ENCODE data around the gene TMEM163.
"Not testable (repeated sequence)": the region's sequence is repeated elsewhere in the genome, so short reads cannot be mapped to it uniquely, and the experiment has no call there.

Gene TMEM163

GRCh38 chr2:134718817-134719814 lies at the start of gene TMEM163:
Gene TMEM163, minus strand, starts transcription at chr2:134719000.
- Mint-ChIP-seq H3K27me3 (ENCODE audit: low read depth) (peaks cover 70% of the 10 kb centered on the region), H3K4me1 (ENCODE audit: low read depth) (peaks cover 13% of the 10 kb centered on the region), H3K27ac (no peak within 1 kb of the TSS)

GRCh38 chr2:134766583-134766982 lies 47.8 kb upstream of the TMEM163 start:
- Mint-ChIP-seq H3K4me3 (no peak overlapping the region), H3K27ac (no peak overlapping the region), H3K9me3 (no peaks in the 10 kb centered on the region), H3K4me1 (ENCODE audit: low read depth) (no peaks in the 10 kb centered on the region), H3K27me3 (ENCODE audit: low read depth) (peaks cover 5% of the 10 kb centered on the region), H3K36me3 (ENCODE audit: low read depth) (no peaks in the 10 kb centered on the region)

More at GRCh38 chr2:134718817-134719814, at the start of gene TMEM163:
- Mint-ChIP-seq H3K9me3 (no peaks in the 10 kb centered on the region), H3K36me3 (ENCODE audit: low read depth) (no peaks in the 10 kb centered on the region), H3K4me3 (peak within 1 kb of the TSS; percentile 69)

- H3K27ac Mint-ChIP-seq = no peak overlapping the region
- no peaks in the 10 kb centered on the region for H3K9me3 Mint-ChIP-seq
- H3K27me3 Mint-ChIP-seq (ENCODE audit: low read depth) = peaks cover 5% of the 10 kb centered on the region
- H3K36me3 Mint-ChIP-seq (ENCODE audit: low read depth) = no peaks in the 10 kb centered on the region
- no peak overlapping the region for H3K4me3 Mint-ChIP-seq
- H3K4me1 Mint-ChIP-seq (ENCODE audit: low read depth) = no peaks in the 10 kb centered on the region
These were observed 47.2 kb upstream of the TMEM163 start for GRCh38 chr2:134765987-134766386.

- Mint-ChIP-seq H3K4me1 (ENCODE audit: low read depth) (no peaks in the 10 kb centered on the region), H3K4me3 (no peak overlapping the region), H3K36me3 (ENCODE audit: low read depth) (no peaks in the 10 kb centered on the region), H3K27ac (no peak overlapping the region), H3K9me3 (no peaks in the 10 kb centered on the region), H3K27me3 (ENCODE audit: low read depth) (peaks cover 5% of the 10 kb centered on the region)
These were observed 45.4 kb upstream of the TMEM163 start for GRCh38 chr2:134764164-134764563.

GRCh38 chr2:134763164-134763710 lies 44.4 kb upstream of the TMEM163 start:
- H3K36me3 Mint-ChIP-seq (ENCODE audit: low read depth) = no peaks in the 10 kb centered on the region
- no peaks in the 10 kb centered on the region for H3K9me3 Mint-ChIP-seq
- H3K27ac Mint-ChIP-seq = no peak overlapping the region
- H3K4me3 Mint-ChIP-seq = no peak overlapping the region
- H3K27me3 Mint-ChIP-seq (ENCODE audit: low read depth) = peaks cover 9% of the 10 kb centered on the region
- no peaks in the 10 kb centered on the region for H3K4me1 Mint-ChIP-seq (ENCODE audit: low read depth)

GRCh38 chr2:134762508-134762907 lies 43.7 kb upstream of the TMEM163 start:
- peaks cover 10% of the 10 kb centered on the region for H3K27me3 Mint-ChIP-seq (ENCODE audit: low read depth)
- H3K9me3 Mint-ChIP-seq = no peaks in the 10 kb centered on the region
- H3K27ac Mint-ChIP-seq = no peak overlapping the region
- no peaks in the 10 kb centered on the region for H3K4me1 Mint-ChIP-seq (ENCODE audit: low read depth)
- no peaks in the 10 kb centered on the region for H3K36me3 Mint-ChIP-seq (ENCODE audit: low read depth)
- H3K4me3 Mint-ChIP-seq = no peak overlapping the region

GRCh38 chr2:134760385-134760784 lies 41.6 kb upstream of the TMEM163 start:
- H3K4me1 Mint-ChIP-seq (ENCODE audit: low read depth) = no peaks in the 10 kb centered on the region
- no peaks in the 10 kb centered on the region for H3K9me3 Mint-ChIP-seq
- peaks cover 10% of the 10 kb centered on the region for H3K27me3 Mint-ChIP-seq (ENCODE audit: low read depth)
- no peak overlapping the region for H3K27ac Mint-ChIP-seq
- no peak overlapping the region for H3K4me3 Mint-ChIP-seq
- no peaks in the 10 kb centered on the region for H3K36me3 Mint-ChIP-seq (ENCODE audit: low read depth)

- H3K4me3 Mint-ChIP-seq = no peak overlapping the region
- H3K27me3 Mint-ChIP-seq (ENCODE audit: low read depth) = peaks cover 10% of the 10 kb centered on the region
- H3K4me1 Mint-ChIP-seq (ENCODE audit: low read depth) = no peaks in the 10 kb centered on the region
- H3K27ac Mint-ChIP-seq = no peak overlapping the region
- H3K36me3 Mint-ChIP-seq (ENCODE audit: low read depth) = no peaks in the 10 kb centered on the region
- H3K9me3 Mint-ChIP-seq = no peaks in the 10 kb centered on the region
These were observed 39.8 kb upstream of the TMEM163 start for GRCh38 chr2:134758633-134759032.

- H3K27ac Mint-ChIP-seq; H3K4me1 Mint-ChIP-seq (ENCODE audit: low read depth); H3K36me3 Mint-ChIP-seq (ENCODE audit: low read depth); H3K4me3 Mint-ChIP-seq; H3K9me3 Mint-ChIP-seq: not testable (repeated sequence)
- H3K27me3 Mint-ChIP-seq (ENCODE audit: low read depth) = peaks cover 15% of the 10 kb centered on the region
These were observed 33.2 kb upstream of the TMEM163 start for GRCh38 chr2:134751981-134752380.

- H3K4me1 Mint-ChIP-seq (ENCODE audit: low read depth) = peaks cover 4% of the 10 kb centered on the region
- no peak overlapping the region for H3K27ac Mint-ChIP-seq
- no peaks in the 10 kb centered on the region for H3K36me3 Mint-ChIP-seq (ENCODE audit: low read depth)
- peaks cover 23% of the 10 kb centered on the region for H3K27me3 Mint-ChIP-seq (ENCODE audit: low read depth)
- no peaks in the 10 kb centered on the region for H3K9me3 Mint-ChIP-seq
- H3K4me3 Mint-ChIP-seq = no peak overlapping the region
These were observed 26.7 kb upstream of the TMEM163 start for GRCh38 chr2:134745546-134745945.

GRCh38 chr2:134745023-134745422 lies 26.2 kb upstream of the TMEM163 start:
- Mint-ChIP-seq H3K4me3 (no peak overlapping the region), H3K27ac (no peak overlapping the region), H3K27me3 (ENCODE audit: low read depth) (peaks cover 23% of the 10 kb centered on the region), H3K36me3 (ENCODE audit: low read depth) (no peaks in the 10 kb centered on the region), H3K4me1 (ENCODE audit: low read depth) (peaks cover 4% of the 10 kb centered on the region), H3K9me3 (no peaks in the 10 kb centered on the region)

GRCh38 chr2:134739879-134740301 lies 21.1 kb upstream of the TMEM163 start:
- H3K27ac Mint-ChIP-seq = no peak overlapping the region
- H3K4me1 Mint-ChIP-seq (ENCODE audit: low read depth) = peaks cover 2% of the 10 kb centered on the region
- H3K9me3 Mint-ChIP-seq = no peaks in the 10 kb centered on the region
- H3K27me3 Mint-ChIP-seq (ENCODE audit: low read depth) = peaks cover 16% of the 10 kb centered on the region
- no peak overlapping the region for H3K4me3 Mint-ChIP-seq
- H3K36me3 Mint-ChIP-seq (ENCODE audit: low read depth) = no peaks in the 10 kb centered on the region

GRCh38 chr2:134739236-134739878 lies 20.6 kb upstream of the TMEM163 start:
- Mint-ChIP-seq H3K36me3 (ENCODE audit: low read depth) (no peaks in the 10 kb centered on the region), H3K4me1 (ENCODE audit: low read depth) (no peaks in the 10 kb centered on the region), H3K4me3 (no peak overlapping the region), H3K27ac (no peak overlapping the region), H3K9me3 (no peaks in the 10 kb centered on the region), H3K27me3 (ENCODE audit: low read depth) (peaks cover 18% of the 10 kb centered on the region)

GRCh38 chr2:134738141-134738870 lies 19.5 kb upstream of the TMEM163 start:
- H3K9me3 Mint-ChIP-seq = no peaks in the 10 kb centered on the region
- no peaks in the 10 kb centered on the region for H3K36me3 Mint-ChIP-seq (ENCODE audit: low read depth)
- H3K4me3 Mint-ChIP-seq = no peak overlapping the region
- peaks cover 14% of the 10 kb centered on the region for H3K27me3 Mint-ChIP-seq (ENCODE audit: low read depth)
- H3K27ac Mint-ChIP-seq = no peak overlapping the region
- no peaks in the 10 kb centered on the region for H3K4me1 Mint-ChIP-seq (ENCODE audit: low read depth)
